HL-60 (cell line): ENCODE results near the gene RALB.

Experiments used
- DNase-seq, 2 experiments: peaks; one replicate each; pipeline ENCODE4 v3.0.0-alpha.2; 2010 to 2020; ENCODE audit warnings: low read depth in 1 of 2, low spot score in 1 of 2
- H3K27ac ChIP-seq: fragments of 250-450 bp; sonication (Bioruptor Pico); replicated peaks from 2 replicates; pipeline ENCODE4 v1.5.1; 2020; ENCODE audit warnings: mild to moderate bottlenecking, moderate library complexity
- H3K27me3 ChIP-seq: fragments of 250-450 bp; sonication (Bioruptor Pico); 2 replicates; pipeline ENCODE4 v1.5.1; 2021; ENCODE audit warnings: mild to moderate bottlenecking, moderate library complexity; ENCODE audit not compliant: insufficient read depth, poor library complexity, severe bottlenecking
- H3K4me3 ChIP-seq: replicated peaks from 2 replicates; pipeline ENCODE4 v1.5.1; 2011; ENCODE audit warnings: mild to moderate bottlenecking, control low read depth, low read length; ENCODE audit not compliant: insufficient read depth
- GABPA ChIP-seq: IDR thresholded peaks from 2 replicates; pipeline ENCODE4 v1.6.1; 2012; ENCODE audit warnings: low read depth
- POLR2AphosphoS5 ChIP-seq: IDR thresholded peaks from 2 replicates; pipeline ENCODE4 v1.6.1; 2012; ENCODE audit warnings: low read depth
- REST ChIP-seq: IDR thresholded peaks from 2 replicates; pipeline ENCODE4 v1.6.1; 2012; ENCODE audit warnings: low read depth; ENCODE audit not compliant: insufficient replicate concordance
- SPI1 ChIP-seq: IDR thresholded peaks from 2 replicates; pipeline ENCODE4 v1.6.1; 2012; ENCODE audit warnings: low read depth, mild to moderate bottlenecking, borderline replicate concordance
- TF ChIP-seq, protein P1 (sequence below): IDR thresholded peaks from one replicate; pipeline ENCODE4 v1.5.1; 2011; ENCODE audit warnings: low read length, control low read depth, inconsistent platforms; ENCODE audit not compliant: insufficient read depth

Gene RALB

GRCh38 chr2:120323214-120323613 lies 70.6 kb downstream of the RALB start:
- TF ChIP-seq POLR2AphosphoS5 (no peak), GABPA (no peak), REST (no peak), SPI1 (no peak)
- TF ChIP-seq, protein P1, sequence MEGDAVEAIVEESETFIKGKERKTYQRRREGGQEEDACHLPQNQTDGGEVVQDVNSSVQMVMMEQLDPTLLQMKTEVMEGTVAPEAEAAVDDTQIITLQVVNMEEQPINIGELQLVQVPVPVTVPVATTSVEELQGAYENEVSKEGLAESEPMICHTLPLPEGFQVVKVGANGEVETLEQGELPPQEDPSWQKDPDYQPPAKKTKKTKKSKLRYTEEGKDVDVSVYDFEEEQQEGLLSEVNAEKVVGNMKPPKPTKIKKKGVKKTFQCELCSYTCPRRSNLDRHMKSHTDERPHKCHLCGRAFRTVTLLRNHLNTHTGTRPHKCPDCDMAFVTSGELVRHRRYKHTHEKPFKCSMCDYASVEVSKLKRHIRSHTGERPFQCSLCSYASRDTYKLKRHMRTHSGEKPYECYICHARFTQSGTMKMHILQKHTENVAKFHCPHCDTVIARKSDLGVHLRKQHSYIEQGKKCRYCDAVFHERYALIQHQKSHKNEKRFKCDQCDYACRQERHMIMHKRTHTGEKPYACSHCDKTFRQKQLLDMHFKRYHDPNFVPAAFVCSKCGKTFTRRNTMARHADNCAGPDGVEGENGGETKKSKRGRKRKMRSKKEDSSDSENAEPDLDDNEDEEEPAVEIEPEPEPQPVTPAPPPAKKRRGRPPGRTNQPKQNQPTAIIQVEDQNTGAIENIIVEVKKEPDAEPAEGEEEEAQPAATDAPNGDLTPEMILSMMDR, result no peak
- DNase-seq, result no peak

DNA sequence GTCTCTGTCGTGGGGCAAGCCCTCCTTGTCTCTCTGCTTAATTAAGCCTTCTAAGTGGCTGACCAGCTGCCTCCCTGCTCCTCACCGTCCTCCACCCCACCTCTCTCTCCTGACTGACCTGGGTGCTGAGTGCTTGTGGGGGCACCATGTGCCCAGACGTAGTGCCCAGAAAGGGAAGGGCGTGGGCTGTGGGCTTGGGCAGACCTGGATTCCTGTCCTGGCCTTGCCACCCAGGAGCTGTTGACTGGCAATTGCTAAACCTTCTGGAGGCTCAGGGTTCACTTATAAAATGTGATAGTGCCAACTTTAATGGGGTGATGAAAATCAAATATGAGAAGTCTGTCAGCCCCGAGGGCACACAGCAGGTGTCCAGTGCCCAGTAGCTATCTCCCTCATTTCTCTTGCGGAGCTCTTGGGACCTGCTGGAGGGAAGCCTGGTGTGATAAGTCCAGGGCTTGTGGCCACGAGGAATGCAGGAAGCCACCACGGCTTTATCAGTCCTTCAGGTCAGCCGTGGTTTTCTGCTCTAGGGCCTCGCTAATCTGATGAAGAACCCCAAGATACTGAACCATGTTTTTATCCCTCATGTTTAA lies 71.3 kb downstream of the RALB start:
- Histone ChIP-seq H3K27ac (no peak overlapping the region), H3K27me3 (no peaks in the 10 kb centered on the region), H3K4me3 (no peak overlapping the region)
- TF ChIP-seq SPI1, result no peak
- no peak for TF ChIP-seq REST
- TF ChIP-seq, protein P1, result no peak
- TF ChIP-seq POLR2AphosphoS5, result no peak
- no peak for TF ChIP-seq GABPA
- no peak for DNase-seq

More at GRCh38 chr2:120323214-120323613, 70.6 kb downstream of the RALB start:
- H3K4me3 ChIP-seq, result no peak overlapping the region
- no peaks in the 10 kb centered on the region for H3K27me3 ChIP-seq
- H3K27ac ChIP-seq, result no peak overlapping the region

DNA sequence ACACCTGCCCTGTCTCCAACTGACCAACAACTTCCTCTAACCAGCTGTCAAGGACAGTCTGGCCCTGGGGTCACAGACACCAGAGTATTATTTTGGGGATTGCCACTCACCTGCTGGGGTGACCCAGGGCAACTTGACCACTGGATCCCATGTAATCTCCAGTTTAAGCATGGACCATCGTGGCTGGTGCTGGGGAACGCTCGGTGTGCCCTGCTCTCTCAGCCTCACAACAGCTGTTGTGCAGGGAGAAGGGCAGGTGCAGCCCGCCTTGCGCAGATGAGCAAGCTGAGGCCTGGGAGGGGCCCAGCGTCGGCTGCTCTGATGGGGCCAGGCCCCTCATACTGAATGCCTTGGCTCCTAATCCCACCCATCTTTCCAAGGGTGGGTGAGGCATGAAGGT lies 72.3 kb downstream of the RALB start:
- no peaks in the 10 kb centered on the region for H3K27me3 ChIP-seq
- DNase-seq, result no peak
- H3K27ac ChIP-seq, result no peak overlapping the region
- TF ChIP-seq POLR2AphosphoS5 (no peak), SPI1 (no peak)
- TF ChIP-seq, protein P1, result no peak
- no peak overlapping the region for H3K4me3 ChIP-seq

GRCh38 chr2:120326066-120326465 lies 73.4 kb downstream of the RALB start:
- no peak overlapping the region for H3K27ac ChIP-seq
- H3K27me3 ChIP-seq, result no peaks in the 10 kb centered on the region
- TF ChIP-seq REST, result no peak
- TF ChIP-seq GABPA, result no peak
- no peak for TF ChIP-seq SPI1
- no peak for TF ChIP-seq POLR2AphosphoS5
- TF ChIP-seq, protein P1, result no peak
- H3K4me3 ChIP-seq, result no peak overlapping the region
- no peak for DNase-seq
